ENCODE results near the gene MR1.

Gene MR1

DNA sequence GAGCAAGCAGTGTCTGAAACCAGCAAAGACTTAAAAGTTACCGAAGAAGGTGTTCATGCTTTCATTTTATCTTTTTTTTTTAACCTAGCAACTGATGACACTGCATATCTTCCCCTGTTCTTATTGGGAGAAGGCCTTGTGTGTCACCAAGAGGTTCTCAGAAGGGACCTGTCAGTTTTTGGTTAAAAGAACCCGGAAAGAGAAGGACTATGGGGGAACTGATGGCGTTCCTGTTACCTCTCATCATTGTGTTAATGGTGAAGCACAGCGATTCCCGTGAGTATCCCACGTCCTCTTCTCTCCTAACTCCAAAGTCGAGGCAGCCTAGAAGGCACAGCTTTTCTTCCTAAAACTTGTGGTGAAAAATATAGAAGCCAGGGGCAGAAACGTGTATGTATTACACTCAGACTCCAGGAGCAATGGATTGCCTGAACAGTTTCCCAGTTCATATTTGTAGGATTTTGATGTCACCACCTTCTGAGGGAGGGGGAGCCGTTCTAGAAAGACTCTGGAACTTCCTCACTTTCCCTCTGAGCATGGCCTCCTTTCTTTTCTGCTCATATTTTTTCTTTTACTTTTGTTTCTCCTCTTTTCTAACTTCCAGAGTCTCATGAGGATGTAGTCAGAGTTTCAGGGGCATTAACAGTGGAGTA is at the start of gene MR1:
MR1 (plus strand) TSS at position 185 of the 653 bp plus-strand sequence; CDS start at position 210, 25 bp downstream.
- DNase-seq, result peak; percentile 92 to 95

DNA sequence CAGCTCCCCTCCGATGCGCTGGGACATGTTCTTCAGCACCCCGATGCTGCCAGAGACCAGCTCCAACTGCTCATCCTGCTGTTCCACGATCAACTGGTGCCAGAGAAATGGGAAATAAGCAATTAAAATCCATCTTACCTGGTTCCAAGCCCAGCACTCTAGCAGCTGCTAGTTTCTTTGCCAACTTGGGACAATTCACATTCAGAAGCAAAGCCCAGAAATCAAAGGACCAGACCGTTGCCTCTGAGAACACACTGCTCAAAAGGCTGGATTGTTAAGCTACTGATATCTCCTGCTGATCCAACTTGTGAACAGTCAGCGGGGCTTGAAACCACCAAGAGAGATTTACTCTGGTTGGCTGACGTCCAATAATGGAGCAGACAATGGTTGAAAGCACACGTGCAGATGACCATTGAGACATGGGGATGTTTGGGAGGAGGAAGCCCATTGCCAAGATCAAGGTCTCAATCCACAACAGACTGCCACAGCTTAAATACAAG is 45.5 kb upstream of the MR1 start:
- no peak for DNase-seq

DNA sequence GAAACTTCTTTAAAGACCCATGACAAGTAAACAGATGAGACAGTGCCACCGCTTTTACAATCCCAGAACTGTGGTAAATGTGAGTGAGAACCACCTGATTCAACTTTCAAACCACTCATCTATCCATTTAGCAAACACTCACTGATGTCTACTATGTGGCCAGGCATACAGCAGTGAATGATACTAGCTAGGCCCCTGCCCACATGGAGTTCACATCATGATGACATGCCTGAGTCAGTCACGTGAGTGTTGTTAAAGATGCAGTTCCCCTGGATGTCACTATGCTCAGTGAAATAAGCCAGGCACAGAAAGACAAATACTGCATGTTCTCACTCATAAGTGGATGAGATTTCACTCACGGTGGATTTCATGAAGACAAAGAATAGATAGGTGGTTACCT is 39.5 kb upstream of the MR1 start:
- no peak for DNase-seq

DNA sequence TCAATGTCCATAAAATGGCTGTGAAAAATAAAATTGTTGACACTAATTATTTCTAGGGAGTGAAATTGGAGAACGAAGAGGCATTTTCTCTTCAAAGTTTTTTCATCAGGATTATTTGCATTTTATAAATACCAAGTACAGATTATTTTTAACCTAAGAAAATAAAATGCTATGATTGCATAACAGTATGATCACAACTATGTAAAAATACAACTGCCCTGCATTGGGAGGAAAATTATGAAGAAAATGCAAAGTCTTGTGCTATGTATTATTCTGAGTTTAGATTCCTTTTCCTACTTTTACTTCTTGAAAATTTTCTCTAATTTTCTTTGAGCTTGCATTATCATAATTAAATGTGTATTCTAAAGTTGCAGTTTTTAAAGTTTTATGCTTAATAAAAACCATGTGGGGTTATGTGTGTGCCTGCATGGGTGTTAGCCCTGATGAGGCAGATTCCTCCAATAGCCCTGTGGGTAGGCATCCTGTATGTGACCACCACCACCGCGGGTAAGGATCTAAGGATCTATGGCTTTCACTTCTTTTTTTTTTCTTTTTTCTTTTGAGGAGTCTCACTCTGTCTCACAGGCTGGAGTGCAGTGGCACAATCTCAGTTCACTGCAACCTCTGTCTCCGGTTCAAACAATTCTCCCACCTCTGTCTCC is 35.8 kb upstream of the MR1 start:
- DNase-seq, result no peak

DNA sequence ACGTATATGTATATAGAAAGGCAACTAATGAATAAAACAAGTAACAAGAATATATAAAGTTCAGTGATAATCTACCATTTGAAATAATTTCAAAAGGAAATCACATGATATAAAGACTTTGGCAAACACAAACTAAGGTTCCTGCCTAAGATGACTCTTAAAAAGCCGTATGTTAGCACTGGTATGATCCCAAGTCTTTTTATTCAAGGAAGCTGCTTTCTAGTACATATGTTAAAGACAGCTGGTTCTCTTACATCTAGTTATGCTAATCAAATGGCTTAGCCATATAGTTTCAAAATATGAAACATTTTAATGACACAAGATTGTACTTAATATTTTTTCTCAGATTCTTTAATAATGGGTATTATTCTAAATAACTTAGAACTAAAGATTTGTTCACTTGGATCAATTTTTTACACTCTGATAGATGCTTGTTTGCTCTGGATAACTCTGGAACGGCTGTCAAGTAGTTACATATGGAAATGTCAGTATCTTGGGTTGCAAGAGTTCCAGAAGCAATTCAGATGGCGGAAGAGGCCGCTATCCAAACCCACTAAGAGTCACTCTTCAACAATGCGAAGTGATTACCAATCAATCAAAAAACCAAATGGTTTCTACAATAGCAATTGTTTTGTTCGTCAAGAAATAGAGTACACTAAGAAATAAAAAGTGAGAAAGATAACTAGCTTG is 32.5 kb upstream of the MR1 start:
- no peak for DNase-seq

DNA sequence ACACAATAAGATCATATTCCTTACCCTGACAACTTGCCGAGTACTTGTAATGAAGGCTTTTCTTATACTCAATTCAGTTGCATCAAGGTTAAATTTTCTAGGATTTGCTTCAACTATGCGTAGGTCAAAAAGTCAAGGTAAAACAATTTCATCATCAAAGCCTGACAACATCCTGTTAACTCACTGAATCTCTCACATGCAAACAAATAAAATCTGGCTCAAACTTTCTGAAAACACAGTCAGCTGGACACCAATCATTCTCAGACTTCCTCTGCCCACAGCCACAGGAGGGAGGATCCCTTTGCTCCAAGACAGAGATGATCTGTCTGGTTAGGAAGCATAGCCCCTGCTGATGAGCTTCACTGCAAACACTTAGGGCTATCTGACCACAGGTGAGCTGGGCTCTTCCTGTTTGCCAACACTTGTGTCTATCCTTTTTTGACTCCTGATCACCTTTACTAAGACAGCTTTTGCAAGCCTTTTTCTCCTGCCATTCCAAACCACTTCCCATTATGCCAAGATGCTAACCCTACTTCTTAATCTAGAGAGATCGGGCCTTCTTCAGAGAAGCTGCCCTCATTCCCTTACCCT is 31.1 kb upstream of the MR1 start:
- no peak for DNase-seq

DNA sequence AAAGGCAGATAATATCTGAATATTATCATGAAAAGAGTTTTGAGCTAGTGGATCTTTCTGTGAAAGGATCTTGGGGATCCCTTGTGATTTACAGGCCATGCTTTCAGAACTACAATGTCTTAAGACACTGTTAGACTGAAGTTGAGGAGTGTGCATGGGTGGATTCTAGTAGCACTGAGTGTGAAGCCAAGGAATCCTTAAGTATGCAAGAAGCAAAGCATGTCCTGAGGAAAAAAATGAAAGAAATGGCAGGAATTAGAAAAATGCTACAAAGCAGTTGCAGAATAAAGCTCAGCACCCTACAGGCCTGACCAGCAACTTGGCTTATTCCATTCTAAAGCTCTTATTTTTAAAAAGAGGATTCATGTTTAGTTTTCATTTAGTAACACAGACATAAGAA is 23.0 kb upstream of the MR1 start:
- DNase-seq, result no peak

DNA sequence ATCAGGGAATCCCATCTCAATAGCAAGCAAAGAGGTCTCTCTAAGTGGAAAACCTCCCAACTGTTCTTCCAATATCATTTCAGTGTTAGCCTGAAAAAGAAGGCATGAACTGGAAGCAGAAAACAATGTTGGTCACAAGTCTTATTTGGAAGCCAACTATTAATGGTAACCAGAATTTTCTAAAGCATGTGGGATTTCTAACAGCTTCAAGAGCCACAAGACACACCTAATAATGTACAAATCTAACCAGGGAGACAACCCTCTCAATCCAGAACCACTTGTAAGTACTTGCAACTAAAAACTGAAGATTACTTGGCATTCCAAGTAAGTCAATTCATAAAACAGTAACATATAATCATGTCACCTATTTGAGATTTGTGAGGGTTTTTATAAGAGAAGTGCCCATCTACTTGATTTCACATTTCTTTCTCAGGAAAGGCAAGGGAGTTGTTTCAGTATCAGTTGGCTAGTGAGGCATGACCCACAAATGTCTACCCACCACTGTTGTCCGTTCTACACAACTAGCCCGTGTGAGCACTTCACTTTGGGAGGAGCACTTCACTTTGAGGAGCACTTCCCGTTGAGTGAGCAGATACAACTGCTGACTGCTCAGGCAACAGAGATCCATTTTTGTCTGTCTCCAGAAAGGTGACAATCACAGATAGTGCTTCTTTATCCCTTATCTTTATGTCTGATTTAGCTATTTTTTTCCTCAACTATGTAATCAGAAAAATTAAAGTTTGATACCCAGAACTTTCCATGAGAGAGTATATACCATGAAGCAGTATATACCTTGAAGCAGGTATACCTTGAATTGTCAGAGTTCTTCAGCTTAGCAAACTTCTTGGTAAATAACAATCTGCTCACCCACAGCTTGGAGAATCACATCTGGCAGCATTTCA is 22.2 kb upstream of the MR1 start:
- no peak for DNase-seq

DNA sequence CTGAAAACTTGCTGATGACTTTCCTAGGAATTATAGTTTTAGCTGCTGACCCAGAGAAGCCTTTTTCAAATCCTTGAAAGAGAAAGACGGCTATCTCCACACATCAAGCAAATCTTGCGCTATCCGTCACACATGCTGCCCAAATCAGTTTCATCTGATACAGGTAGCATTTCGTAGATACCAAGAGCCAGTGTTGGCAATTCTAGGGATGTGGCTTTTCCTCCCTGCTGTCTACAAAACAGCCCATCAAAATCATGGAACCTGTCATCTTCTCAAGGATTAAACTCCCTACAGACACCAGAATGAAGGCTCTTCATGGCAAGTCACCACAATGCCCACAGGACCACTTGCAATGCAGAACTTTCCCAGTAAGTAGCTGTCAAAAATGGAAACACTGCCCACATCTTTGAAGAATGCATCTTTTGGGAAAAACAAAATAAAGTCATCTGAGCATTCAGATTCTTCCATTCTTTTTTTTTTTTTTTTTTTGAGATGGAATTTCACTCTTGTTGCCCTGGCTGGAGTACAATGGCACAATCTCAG is 21.5 kb upstream of the MR1 start:
- no peak for DNase-seq

DNA sequence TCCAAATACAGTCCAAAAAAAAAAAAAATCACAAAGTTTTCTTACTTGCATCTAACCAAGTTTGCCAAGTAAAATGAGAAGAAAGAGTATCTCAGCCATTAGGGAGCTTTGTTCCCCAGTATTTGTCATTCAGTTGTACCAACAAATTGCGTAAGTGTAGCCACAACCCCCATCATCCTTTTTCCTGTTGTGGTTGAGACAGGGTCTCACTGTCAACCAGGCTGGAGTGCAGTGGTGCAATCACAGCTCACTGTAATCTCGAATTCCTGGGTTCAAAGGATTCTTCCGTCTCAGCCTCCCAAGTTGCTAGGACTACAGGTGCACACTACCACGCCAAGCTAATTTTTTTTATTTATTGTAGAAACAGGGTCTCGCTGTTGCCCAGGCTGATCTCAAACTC is 20.6 kb upstream of the MR1 start:
- DNase-seq, result no peak

DNA sequence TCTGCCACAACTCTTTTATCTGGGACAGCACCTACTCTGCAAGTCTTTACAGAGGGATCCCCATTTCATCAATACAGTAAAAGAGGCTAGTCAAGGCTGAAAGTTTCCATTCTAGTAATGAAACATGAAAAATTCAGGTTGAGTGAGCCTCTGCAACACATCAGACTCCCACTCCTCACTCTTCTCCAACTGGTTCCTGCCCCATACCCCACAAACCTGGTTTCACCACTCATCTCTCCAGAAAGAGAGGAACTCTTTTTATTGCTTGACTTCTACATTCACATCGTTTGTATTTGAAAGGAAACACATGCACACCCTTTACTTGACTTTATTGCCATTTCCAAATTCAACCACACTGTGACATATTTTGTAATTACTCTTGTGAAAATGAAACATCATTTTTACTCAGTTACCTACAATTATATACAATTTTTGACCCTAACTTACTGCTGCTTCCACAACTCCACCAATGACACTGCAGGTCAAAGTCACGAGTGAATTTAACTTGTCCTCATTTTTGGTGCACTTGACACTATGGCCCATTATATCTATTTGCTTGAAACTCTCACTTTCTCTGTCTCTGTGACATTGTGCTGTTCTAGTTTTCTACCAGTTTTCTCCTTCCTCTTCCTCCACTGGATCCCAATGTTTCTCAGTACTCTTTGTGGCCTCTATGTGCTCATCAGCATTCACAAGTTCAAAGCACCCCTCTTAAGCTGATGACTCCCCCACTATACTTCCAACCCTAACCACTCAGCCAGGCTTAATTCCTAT is 19.1 kb upstream of the MR1 start:
- DNase-seq, result no peak

DNA sequence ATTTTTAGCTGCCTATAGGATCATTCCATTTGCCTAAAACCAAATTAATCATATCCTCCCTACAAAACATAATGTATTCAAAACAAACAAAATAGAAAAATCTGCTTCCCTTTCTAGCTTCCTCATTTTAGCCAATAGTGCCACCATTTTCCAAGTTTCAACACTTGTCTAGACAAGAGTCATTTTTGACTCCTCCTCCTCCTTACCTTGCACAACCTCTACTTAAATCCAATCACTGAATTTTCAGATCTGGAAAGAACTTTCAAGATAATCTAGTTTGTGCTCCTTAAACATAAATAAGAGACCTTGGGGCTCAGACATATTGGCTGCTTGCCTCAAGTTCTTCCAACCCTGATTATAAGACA is 18.6 kb upstream of the MR1 start:
- no peak for DNase-seq

DNA sequence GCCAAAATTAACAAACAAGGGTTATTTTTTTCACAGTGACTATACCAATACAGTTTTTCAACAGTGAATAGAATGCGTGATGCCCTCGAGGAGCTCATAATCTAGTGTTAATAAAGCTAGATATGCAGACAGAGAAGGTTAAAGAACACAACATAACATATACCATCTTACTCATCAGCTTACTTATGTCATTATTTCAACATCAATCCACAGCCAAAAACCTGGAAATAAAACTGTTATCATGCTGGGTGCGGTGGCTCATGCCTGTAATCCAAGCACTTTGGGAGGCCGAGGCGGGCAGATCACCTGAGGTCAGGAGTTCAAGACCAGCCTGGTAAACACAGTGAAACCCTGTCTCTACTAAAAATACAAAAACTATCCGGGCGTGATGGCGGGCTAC is 17.2 kb upstream of the MR1 start:
- DNase-seq, result no peak

DNA sequence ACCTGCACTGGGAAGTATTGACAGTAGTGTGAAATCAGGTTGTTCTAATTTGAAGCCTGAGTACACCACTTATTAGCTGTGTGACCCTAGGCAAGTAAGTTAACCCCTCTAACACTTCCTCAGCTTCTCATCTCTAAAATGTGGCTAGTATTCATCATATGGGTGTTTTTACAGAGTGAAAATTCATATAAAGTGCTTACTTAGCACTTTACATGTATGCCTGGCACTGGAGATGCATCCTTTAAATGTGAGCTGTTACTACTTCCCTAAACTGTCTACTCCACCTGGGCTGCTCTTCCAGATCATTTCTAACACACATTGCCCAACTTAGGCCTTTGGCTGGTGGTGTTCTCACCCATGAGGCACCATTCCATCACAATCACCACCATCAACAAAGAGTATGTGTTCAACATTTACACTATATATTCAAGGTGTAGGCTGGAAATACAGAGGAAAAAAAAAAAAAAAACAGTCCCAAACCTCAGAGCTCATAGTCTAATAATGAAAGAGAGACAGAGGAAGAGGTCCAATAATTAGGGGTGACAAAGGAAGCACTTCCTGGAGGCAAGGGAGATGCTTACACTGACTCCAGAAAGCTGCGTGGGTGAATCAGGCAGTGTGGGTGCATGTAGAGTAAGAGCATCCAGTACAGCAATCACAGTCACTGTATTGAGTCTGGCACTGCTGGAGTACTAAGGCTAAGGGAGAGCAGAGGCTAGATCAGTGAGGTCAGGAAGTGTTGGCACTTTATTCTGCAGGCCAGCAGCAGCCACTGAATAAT is 14.7 kb upstream of the MR1 start:
- DNase-seq, result no peak

DNA sequence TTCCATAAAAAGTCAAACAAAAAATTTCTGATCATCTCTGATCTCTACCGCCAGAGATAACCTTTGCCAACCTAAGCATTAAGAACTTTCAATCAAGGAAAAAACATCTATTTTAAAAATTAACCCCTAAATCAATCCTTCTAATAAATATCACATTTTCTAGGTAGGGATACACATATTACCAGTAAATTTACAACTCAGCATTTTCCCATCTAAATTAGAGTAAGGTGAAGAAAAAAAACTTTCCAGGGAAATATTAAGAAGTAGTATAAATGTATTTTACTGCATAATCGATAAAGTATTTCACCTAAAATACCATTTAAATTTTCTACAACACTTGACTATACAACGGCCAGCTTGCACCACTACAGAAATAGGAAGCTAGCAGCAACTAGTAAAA is 12.6 kb upstream of the MR1 start:
- no peak for DNase-seq

DNA sequence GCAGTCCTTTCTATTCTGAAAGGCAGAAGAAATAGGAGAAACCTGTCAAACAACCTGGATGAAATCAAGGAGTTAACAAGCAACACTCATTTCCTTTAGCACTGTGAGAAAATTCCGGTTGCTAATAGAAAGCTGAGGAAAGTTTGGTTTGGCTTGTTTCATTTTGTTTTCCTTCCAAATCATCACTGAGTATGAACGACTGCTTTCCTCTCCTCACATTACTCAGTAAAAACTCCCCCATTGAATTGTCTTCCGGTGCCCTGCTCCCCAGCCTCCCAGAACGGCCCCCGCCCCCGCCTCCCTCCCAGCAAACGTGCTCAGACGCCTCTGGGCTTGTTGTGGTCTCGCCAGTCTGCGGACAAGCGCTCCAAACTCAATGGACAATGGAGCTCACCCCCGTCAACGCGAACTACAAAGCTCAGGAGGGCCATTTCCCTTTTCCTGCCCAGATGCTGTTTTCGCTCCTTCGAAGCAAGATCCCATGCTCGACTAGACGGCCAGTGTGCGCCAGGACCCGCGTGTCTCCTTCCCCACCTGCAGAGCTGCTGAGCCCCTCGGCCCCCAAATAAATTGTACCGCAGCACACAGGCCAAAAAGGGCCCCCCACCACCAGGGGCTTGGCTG is 11.9 kb upstream of the MR1 start:
- DNase-seq, result peak; percentile 81 to 89

DNA sequence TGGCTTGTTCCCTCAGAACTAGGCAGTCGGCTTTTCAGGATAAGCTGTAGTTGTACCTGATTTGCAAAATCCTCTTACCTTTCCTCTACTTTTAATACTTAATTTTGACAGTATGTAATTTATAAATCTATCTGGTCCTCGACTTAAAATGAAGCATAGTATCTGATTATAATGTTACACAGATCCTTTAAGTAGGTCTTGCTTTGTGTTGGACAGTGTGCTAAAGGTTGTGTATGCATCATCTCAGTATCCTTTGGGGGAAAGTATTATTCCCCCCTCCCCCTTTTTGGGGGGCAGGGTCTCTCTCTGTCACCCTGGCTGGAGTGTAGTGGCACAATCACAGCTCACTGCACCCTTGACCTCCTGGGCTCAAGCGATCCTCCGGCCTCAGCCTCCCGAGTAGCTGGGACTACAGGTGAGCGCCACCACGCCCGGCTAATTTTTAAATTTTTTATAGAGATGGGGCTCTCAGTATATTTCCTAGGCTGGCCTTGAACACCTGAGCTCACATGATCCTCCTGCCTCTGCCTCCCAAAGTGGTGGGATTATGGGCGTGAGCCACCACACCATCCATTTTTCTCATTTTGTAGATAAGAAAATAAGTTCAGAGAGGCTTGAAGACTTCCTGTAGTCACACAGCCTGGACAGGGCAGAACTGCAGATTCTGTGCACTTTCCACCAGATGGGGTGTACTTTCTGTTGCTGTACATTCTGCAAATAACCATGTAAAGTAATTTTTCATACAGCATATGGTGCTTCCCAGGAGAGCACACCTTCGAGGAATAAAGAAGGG is 10.3 kb upstream of the MR1 start:
- DNase-seq, result no peak

DNA sequence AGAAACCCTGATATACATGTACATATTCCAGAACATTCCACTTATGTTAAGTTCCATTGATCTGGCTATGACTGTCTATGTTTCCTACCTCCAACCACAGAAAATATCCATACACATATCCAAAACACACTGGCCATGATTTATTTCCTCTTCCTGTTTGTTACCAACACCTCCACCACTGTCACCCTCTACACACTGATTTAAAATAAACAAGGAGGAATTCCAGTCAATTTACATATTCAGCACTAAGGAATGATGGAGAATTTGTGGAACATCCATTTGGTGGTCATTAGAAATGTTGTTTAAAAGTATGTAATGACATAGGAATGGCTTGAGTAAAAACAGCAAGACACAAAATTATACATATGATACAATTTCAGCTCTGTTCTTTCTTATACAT is 5.6 kb upstream of the MR1 start:
- DNase-seq, result no peak

DNA sequence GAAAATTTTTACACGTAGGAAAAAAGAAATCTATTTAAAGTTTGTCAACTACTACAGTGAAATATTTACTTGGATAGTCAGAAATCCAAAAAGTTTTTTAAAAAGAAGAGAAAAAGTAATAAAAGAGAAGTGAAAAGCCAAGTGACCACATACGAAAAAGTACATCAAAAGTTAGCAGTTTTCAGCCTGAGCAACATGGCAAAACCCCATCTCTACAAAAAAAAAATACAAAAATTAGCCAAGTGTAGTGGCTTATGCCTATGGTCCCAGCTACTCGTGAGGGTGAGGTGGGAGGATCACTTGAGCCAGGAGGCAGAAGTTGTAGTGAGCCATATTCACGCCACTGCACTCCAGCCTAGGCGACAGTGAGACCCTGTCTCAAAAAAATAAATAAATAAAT is 5.2 kb upstream of the MR1 start:
- no peak for DNase-seq

DNA sequence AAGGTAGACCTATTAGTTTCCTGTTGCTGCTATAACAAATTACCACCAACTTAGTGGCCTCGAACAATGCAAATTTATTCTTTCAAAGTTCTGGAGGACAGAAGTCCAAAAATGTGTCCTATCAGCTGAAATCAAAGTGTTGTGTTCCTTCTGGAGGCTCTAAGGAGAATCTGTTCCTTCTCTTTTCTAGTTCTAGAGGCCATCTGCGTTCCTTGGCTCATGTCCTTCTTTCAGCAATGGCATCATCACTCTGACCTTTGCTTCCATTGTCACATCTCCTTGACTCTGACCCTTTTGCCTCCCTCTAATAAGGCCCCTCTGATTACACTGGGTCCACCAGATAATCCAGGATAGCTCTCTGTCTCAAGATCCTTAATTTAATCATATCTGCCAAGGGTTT is 1.2 kb upstream of the MR1 start:
- DNase-seq, result no peak
